HepG2 (cell line): Measurements from ENCODE around the gene PTGER4. TPM values are rescaled to one million over a fixed set of nuclear protein-coding genes. Genes with fewer than 3 reads are reported as not detected.

Source experiments
- ATAC-seq: fragments of 200-7000 bp; cut with Tn5 transposase; 3 replicates; pipeline ENCODE4 v1.9.1; 2020; ENCODE audit warnings: mild to moderate bottlenecking, moderate library complexity
- BruUV-seq: library from RNA; stranded (reverse); fragments of 400-500 nt; replicated peaks from 2 replicates; lab custom pipeline; 2021; lab: Mats Ljungman, UMichigan
- CTCF ChIA-PET: fragments of 300-600 bp; formaldehyde crosslinking; extraction: SDS; loops from one replicate; lab custom pipeline; 2021; ENCODE audit warnings: low total read pairs, inconsistent platforms, low intra/inter-chr PET ratio; lab: Yijun Ruan, JAX
- POLR2A ChIA-PET: fragments of 350-600 bp; sonication (Branson Sonifier 250); formaldehyde crosslinking; loops from one replicate; lab custom pipeline; 2020; ENCODE audit warnings: antibody characterized with exemption, inconsistent platforms; lab: Yijun Ruan, JAX
- DNase-seq: peaks from one replicate; pipeline ENCODE4 v3.0.0-alpha.2; 2015; ENCODE audit warnings: low spot score
- FAIRE-seq: peaks from 3 replicates; lab custom pipeline; 2011; peaks lifted over from hg19 to GRCh38; lab: Jason Lieb, UNC
- H2AFZ ChIP-seq: one replicate; pipeline ENCODE4 v1.6.1; 2011; ENCODE audit warnings: low read length, inconsistent platforms
- H3K27ac ChIP-seq: fragments of 300-600 bp; 3 replicates; pipeline ENCODE4 v1.8.0; 2011; ENCODE audit warnings: mixed run types, mild to moderate bottlenecking, mixed read lengths, low read length, inconsistent platforms; ENCODE audit not compliant: insufficient read depth; ENCODE audit errors: extremely low read length
- H3K27me3 ChIP-seq, 2 experiments: fragments of 200-600 bp in 1 of 2; 2 replicates in 1 of 2; 3 replicates in 1 of 2; pipeline versions ENCODE4 v1.6.0 to v1.8.0; 2011; ENCODE audit warnings: low read length in 2 of 2, mild to moderate bottlenecking in 2 of 2, moderate library complexity in 2 of 2, inconsistent platforms in 1 of 2; ENCODE audit not compliant: insufficient read depth in 2 of 2, control insufficient read depth in 1 of 2
- H3K36me3 ChIP-seq, 2 experiments: fragments of 200-600 bp in 1 of 2; replicated peaks in 1 of 2; 2 replicates in 1 of 2; 3 replicates in 1 of 2; pipeline versions ENCODE4 v1.5.1 to v1.8.0; 2011; ENCODE audit warnings: low read length in 2 of 2, inconsistent platforms in 1 of 2; ENCODE audit not compliant: insufficient read depth in 2 of 2, control insufficient read depth in 1 of 2
- H3K4me1 ChIP-seq: 2 replicates; pipeline ENCODE4 v1.5.1; 2012; ENCODE audit warnings: low read length, inconsistent platforms; ENCODE audit not compliant: insufficient read depth
- H3K4me2 ChIP-seq: 2 replicates; pipeline ENCODE4 v1.6.0; 2011; ENCODE audit warnings: low read depth, low read length, inconsistent platforms
- H3K4me3 ChIP-seq, 3 experiments: fragments of 200-600 bp in 1 of 3; sonication (generic), shearing (Covaris generic) in 1 of 3; replicated peaks in 1 of 3; 2 replicates each; pipeline ENCODE4 v1.5.1; 2011 to 2016; ENCODE audit warnings: low read length in 3 of 3, inconsistent platforms in 2 of 3, low read depth in 2 of 3, mild to moderate bottlenecking in 2 of 3, control low read depth in 1 of 3, mixed read lengths in 1 of 3; ENCODE audit not compliant: insufficient read depth in 1 of 3
- H3K79me2 ChIP-seq: one replicate; pipeline ENCODE4 v1.6.1; 2011; ENCODE audit warnings: low read length, inconsistent platforms; ENCODE audit not compliant: insufficient read depth
- H3K9ac ChIP-seq: 2 replicates; pipeline ENCODE4 v1.6.0; 2011; ENCODE audit warnings: mild to moderate bottlenecking, low read depth, low read length, inconsistent platforms; ENCODE audit not compliant: insufficient read depth
- H3K9me3 ChIP-seq: 2 replicates; pipeline ENCODE4 v1.5.1; 2012; ENCODE audit warnings: mild to moderate bottlenecking, low read length
- H4K20me1 ChIP-seq: 2 replicates; pipeline ENCODE4 v1.6.0; 2011; ENCODE audit warnings: inconsistent platforms, mild to moderate bottlenecking, low read length, moderate library complexity; ENCODE audit not compliant: insufficient read depth
- DPF2 ChIP-seq: sonication (generic); formaldehyde crosslinking; IDR thresholded peaks from 2 replicates; pipeline ENCODE4 v1.4.0; 2020; ENCODE audit warnings: mild to moderate bottlenecking, low read depth, missing genetic modification reagents, borderline replicate concordance
- E2F5 ChIP-seq: sonication (generic); formaldehyde crosslinking; conservative IDR thresholded peaks from 2 replicates; pipeline ENCODE4 v1.4.0; 2020; ENCODE audit warnings: missing genetic modification reagents
- ERF ChIP-seq: IDR thresholded peaks from 2 replicates; pipeline ENCODE4 v1.6.1; 2018; ENCODE audit warnings: missing biosample characterization, missing genetic modification reagents
- ETV6 ChIP-seq: sonication (generic); formaldehyde crosslinking; conservative IDR thresholded peaks from 2 replicates; pipeline ENCODE4 v1.4.0; 2020; ENCODE audit warnings: missing genetic modification reagents
- KDM6A ChIP-seq: IDR thresholded peaks from 2 replicates; pipeline ENCODE4 v1.6.1; 2016; ENCODE audit warnings: low read depth
- MAFK ChIP-seq, 2 experiments: IDR thresholded peaks in 1 of 2; conservative IDR thresholded peaks in 1 of 2; 2 replicates each; pipeline ENCODE4 v1.6.1; 2011; ENCODE audit warnings: improper control_type of control experiment in 2 of 2, low read length in 2 of 2
- RARA ChIP-seq: IDR thresholded peaks from 2 replicates; pipeline ENCODE4 v1.6.1; 2016; ENCODE audit warnings: missing genetic modification reagents, missing compliant biosample characterization
- RCOR2 ChIP-seq: IDR thresholded peaks from 2 replicates; pipeline ENCODE4 v1.6.1; 2016; ENCODE audit warnings: missing biosample characterization, missing genetic modification reagents
- SMARCE1 ChIP-seq: fragments of 450-650 bp; IDR thresholded peaks from 2 replicates; pipeline ENCODE4 v1.6.1; 2017; ENCODE audit warnings: borderline replicate concordance
- TIGD3 ChIP-seq: sonication (generic); formaldehyde crosslinking; IDR thresholded peaks from 2 replicates; pipeline ENCODE4 v1.5.1; 2020; ENCODE audit warnings: mild to moderate bottlenecking, missing genetic modification reagents, borderline replicate concordance
- TSC22D2 ChIP-seq: sonication (generic); formaldehyde crosslinking; IDR thresholded peaks from 2 replicates; pipeline ENCODE4 v1.5.1; 2020; ENCODE audit warnings: missing genetic modification reagents, mild to moderate bottlenecking, borderline replicate concordance
- WIZ ChIP-seq: sonication (generic); formaldehyde crosslinking; IDR thresholded peaks from 2 replicates; pipeline ENCODE4 v1.5.1; 2020; ENCODE audit warnings: mild to moderate bottlenecking, missing genetic modification reagents
- ZBTB34 ChIP-seq: sonication (generic); formaldehyde crosslinking; IDR thresholded peaks from 2 replicates; pipeline ENCODE4 v1.8.0; 2022; ENCODE audit warnings: mild to moderate bottlenecking, missing genetic modification reagents
- ZNF260 ChIP-seq: sonication (generic); formaldehyde crosslinking; IDR thresholded peaks from 2 replicates; pipeline ENCODE4 v1.4.0; 2020; ENCODE audit warnings: missing genetic modification reagents, low read depth, mild to moderate bottlenecking, borderline replicate concordance
- ZNF280B ChIP-seq: sonication (generic); formaldehyde crosslinking; IDR thresholded peaks from 2 replicates; pipeline ENCODE4 v1.5.0; 2020; ENCODE audit warnings: missing genetic modification reagents, mild to moderate bottlenecking, borderline replicate concordance
- ZNF414 ChIP-seq: sonication (generic); formaldehyde crosslinking; IDR thresholded peaks from 2 replicates; pipeline ENCODE4 v1.5.0; 2020; ENCODE audit warnings: missing genetic modification reagents
- ZNF501 ChIP-seq: sonication (generic); formaldehyde crosslinking; IDR thresholded peaks from 2 replicates; pipeline ENCODE4 v1.5.1; 2020; ENCODE audit warnings: mild to moderate bottlenecking, moderate library complexity, missing genetic modification reagents
- ZNF510 ChIP-seq: sonication (generic); formaldehyde crosslinking; IDR thresholded peaks from 2 replicates; pipeline ENCODE4 v1.4.0; 2020; ENCODE audit warnings: low read depth, mild to moderate bottlenecking, missing genetic modification reagents
- ZNF883 ChIP-seq: sonication (generic); formaldehyde crosslinking; IDR thresholded peaks from 2 replicates; pipeline ENCODE4 v1.5.1; 2020; ENCODE audit warnings: mild to moderate bottlenecking, missing genetic modification reagents; ENCODE audit errors: not compliant biosample characterization
- WGBS: methylation state at CpG from one replicate; pipeline ENCODE4 v1.1.6; 2017; ENCODE audit warnings: low lambda C conversion rate; 5-methylcytosine and 5-hydroxymethylcytosine counted together
- in situ Hi-C: cut with HindIII; loops from 2 replicates; pipeline ENCODE4 v1.10.0; 2017; ENCODE audit warnings: low pct_unique_long_range_greater_than_20kb; ENCODE audit not compliant: extremely low pct_ligation_motif_present
- intact Hi-C: fragments of 100-400 bp; cut with micrococcal nuclease; formaldehyde crosslinking; loops from one replicate; pipeline ENCODE4 v1.10.0; 2022; ENCODE audit not compliant: unreplicated experiment
- polyA plus RNA-seq, 8 experiments: library from polyadenylated mRNA; depleted of rRNA in 3 of 8; stranded (reverse) in 7 of 8; unstranded in 1 of 8; fragments of >200 nt; fragmentation: Illumina TruSeq in 4 of 8; extraction: Trizol in 4 of 8; gene quantifications; 2 replicates each; pipeline versions ENCODE4 v1.2.1 to v1.2.3, GENCODE V29; 2011 to 2016; ENCODE audit warnings: low read depth in 4 of 8, missing spikeins in 1 of 8, mixed read lengths in 1 of 8; ENCODE audit not compliant: insufficient read depth in 1 of 8
- total RNA-seq, 5 experiments: library from RNA; depleted of rRNA; stranded (reverse); fragments of >200 nt; fragmentation: Illumina TruSeq; extraction: Trizol; gene quantifications; 2 replicates each; pipeline ENCODE4 v1.2.3, GENCODE V29; 2016; ENCODE audit warnings: low read depth in 1 of 5

The PTGER4 gene
- total and polyA plus RNA-seq, 2 of the 13 experiments (the other 11 are each of a cell fraction or from before 2014, with no cell fraction given), result 0.01 to 0.11 TPM

GRCh38 chr5:40634154-40634553 lies 45.6 kb upstream of the PTGER4 start (continued):
- TF ChIP-seq TIGD3 (CRISPR knock-in tag) (no peak), KDM6A (CRISPR knock-in tag) (no peak), RCOR2 (CRISPR knock-in tag) (no peak), WIZ (CRISPR knock-in tag) (no peak)

- no CpG with 5 or more reads among the region's 7 CpGs for WGBS
- in situ Hi-C loops (no loop called here), intact Hi-C loops (no loop called here)
- ChIA-PET POLR2A (no interaction called here), CTCF (no interaction called here)
- Histone ChIP-seq H3K4me1 (no peaks in the 10 kb centered on the region), H3K4me3 (no peak overlapping the region), H3K27me3 (no peaks in the 10 kb centered on the region; a peak in 1 of 5 replicates), H3K36me3 (no peaks in the 10 kb centered on the region), H4K20me1 (no peaks in the 10 kb centered on the region), H2AFZ (no peak overlapping the region), H3K9me3 (no peaks in the 10 kb centered on the region), H3K79me2 (no peaks in the 10 kb centered on the region), H3K9ac (no peak overlapping the region), H3K27ac (no peak overlapping the region), H3K4me2 (no peak overlapping the region)
- BruUV-seq, result no TSS peak
- ATAC-seq, result no peak
- no peak for DNase-seq
- no peak for FAIRE-seq
- no peak for TF ChIP-seq ZNF414 (CRISPR knock-in tag)
- no peak for TF ChIP-seq TSC22D2
- no peak for TF ChIP-seq RARA (CRISPR knock-in tag)
- no peak for TF ChIP-seq ZNF260
- no peak for TF ChIP-seq ERF (CRISPR knock-in tag)
- TF ChIP-seq ZNF280B (CRISPR knock-in tag), result no peak
- TF ChIP-seq E2F5 (CRISPR knock-in tag), result no peak
- TF ChIP-seq DPF2 (CRISPR knock-in tag), result no peak
- TF ChIP-seq ZNF883 (CRISPR knock-in tag), result no peak
- no peak for TF ChIP-seq ZNF501 (CRISPR knock-in tag)
- no peak for TF ChIP-seq ETV6
- TF ChIP-seq ZBTB34 (CRISPR knock-in tag), result no peak
- TF ChIP-seq MAFK (conservative IDR thresholded peaks at IDR 0.05 in 1 of 2, IDR thresholded peaks at IDR 0.05 in 1 of 2; ENCODE audit: low read length in 2 of 2), result no peak
- TF ChIP-seq SMARCE1, result no peak
- TF ChIP-seq ZNF510 (CRISPR knock-in tag), result no peak
Measured at GRCh38 chr5:40634593-40634992, 45.1 kb upstream of the PTGER4 start.
